Measurements from ENCODE around the gene ADIPOR2.

The ADIPOR2 gene

DNA sequence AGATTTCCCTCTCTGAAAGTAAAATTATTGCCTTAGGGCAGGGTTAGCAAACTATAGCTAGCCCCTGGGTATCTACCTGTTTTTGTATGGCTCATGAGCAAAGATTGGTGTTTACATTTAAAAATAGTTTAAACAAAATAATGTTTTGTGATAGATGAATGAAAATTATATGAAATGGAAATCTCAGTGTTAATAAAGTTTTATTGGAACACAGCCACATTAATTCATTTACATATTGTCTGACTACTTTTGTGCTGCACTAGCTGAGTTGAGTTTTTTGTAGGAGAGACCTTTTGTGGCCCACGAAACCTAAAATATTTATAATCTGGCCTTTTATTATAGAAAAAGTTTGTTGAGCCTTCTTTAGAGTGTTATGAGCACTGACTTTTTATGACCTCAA, 48.5 kb downstream of the ADIPOR2 start:
- ATAC-seq (ENCODE audit: insufficient read depth, low read depth), result no peak
- peaks cover 77% of the 10 kb centered on the region for H3K79me2 ChIP-seq (ENCODE audit: insufficient read depth, low read length)
- H4K20me1 ChIP-seq (ENCODE audit: insufficient read depth, low read length), result peaks cover 19% of the 10 kb centered on the region
- no peaks in the 10 kb centered on the region for H3K36me3 ChIP-seq (ENCODE audit: insufficient read depth, low read length)
- H3K4me1 ChIP-seq (ENCODE audit: insufficient read depth, low read length), result no peaks in the 10 kb centered on the region
- no peak for TF ChIP-seq EZH2 (IDR thresholded peaks at IDR 0.05; ENCODE audit: borderline replicate concordance, low read depth, low read length, severe bottlenecking)
- TF ChIP-seq, protein P1, sequence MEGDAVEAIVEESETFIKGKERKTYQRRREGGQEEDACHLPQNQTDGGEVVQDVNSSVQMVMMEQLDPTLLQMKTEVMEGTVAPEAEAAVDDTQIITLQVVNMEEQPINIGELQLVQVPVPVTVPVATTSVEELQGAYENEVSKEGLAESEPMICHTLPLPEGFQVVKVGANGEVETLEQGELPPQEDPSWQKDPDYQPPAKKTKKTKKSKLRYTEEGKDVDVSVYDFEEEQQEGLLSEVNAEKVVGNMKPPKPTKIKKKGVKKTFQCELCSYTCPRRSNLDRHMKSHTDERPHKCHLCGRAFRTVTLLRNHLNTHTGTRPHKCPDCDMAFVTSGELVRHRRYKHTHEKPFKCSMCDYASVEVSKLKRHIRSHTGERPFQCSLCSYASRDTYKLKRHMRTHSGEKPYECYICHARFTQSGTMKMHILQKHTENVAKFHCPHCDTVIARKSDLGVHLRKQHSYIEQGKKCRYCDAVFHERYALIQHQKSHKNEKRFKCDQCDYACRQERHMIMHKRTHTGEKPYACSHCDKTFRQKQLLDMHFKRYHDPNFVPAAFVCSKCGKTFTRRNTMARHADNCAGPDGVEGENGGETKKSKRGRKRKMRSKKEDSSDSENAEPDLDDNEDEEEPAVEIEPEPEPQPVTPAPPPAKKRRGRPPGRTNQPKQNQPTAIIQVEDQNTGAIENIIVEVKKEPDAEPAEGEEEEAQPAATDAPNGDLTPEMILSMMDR (IDR thresholded peaks at IDR 0.05; ENCODE audit: borderline replicate concordance, extremely low read depth, low read length, poor library complexity, severe bottlenecking), result no peak
- no peak overlapping the region for H3K4me3 ChIP-seq (ENCODE audit: low read depth in 1 of 2, low read length in 2 of 2)
- no peak overlapping the region for H3K27ac ChIP-seq (ENCODE audit: low read length)
- no peak overlapping the region for H2AFZ ChIP-seq (ENCODE audit: low read depth, low read length)
- DNase-seq, result no peak
- H3K4me2 ChIP-seq (ENCODE audit: insufficient read depth, low read length), result no peak overlapping the region
- no peak overlapping the region for H3K9ac ChIP-seq (ENCODE audit: low read depth, low read length)
- H3K9me3 ChIP-seq (ENCODE audit: insufficient read depth, low read length, severe bottlenecking), result no peaks in the 10 kb centered on the region
- H3K27me3 ChIP-seq (ENCODE audit: insufficient read depth, low read length, poor library complexity), result no peaks in the 10 kb centered on the region

DNA sequence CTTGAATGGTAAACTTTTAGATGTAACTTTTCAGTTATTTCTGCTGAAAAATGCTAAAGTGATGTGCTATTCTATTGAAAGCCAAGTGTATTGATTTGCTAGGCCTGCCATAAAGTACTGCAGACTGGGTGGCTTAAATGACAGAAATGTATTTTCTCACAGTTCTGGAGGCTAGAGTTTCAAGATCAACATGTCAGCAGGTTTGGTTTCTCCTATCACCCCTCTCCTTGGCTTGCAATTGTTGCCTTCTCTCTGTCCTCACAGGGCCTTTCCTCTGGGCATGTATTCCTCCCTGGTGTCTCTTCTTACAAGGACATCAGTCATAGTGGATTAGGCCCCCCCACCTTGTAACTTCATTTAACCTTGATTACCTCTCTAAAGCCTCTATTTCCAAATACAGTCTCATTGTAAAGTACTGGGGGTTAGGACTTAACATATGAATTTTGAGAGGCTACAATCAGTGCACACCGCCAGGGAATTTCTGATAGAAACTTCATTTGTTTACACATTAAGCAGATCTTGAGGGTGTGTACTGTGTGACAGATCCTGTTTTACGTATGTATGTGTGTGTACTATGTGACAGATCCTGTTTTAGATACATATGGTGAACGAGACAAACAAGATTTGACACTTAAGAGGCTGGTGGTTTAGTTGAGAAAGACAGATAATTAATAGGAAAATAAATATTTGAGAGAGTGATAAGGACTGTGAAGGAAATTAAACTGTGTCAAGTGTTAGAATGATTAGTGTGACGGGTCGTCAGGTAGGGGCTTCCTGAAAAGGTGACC, 49.5 kb downstream of the ADIPOR2 start:
- H3K4me2 ChIP-seq (ENCODE audit: insufficient read depth, low read length), result no peak overlapping the region
- no peaks in the 10 kb centered on the region for H3K9me3 ChIP-seq (ENCODE audit: insufficient read depth, low read length, severe bottlenecking)
- H3K27ac ChIP-seq (ENCODE audit: low read length), result no peak overlapping the region
- H4K20me1 ChIP-seq (ENCODE audit: insufficient read depth, low read length), result peaks cover 19% of the 10 kb centered on the region
- no peak overlapping the region for H2AFZ ChIP-seq (ENCODE audit: low read depth, low read length)
- no peaks in the 10 kb centered on the region for H3K4me1 ChIP-seq (ENCODE audit: insufficient read depth, low read length)
- DNase-seq, result no peak
- TF ChIP-seq EZH2 (IDR thresholded peaks at IDR 0.05; ENCODE audit: borderline replicate concordance, low read depth, low read length, severe bottlenecking), result no peak
- TF ChIP-seq, protein P1 (IDR thresholded peaks at IDR 0.05; ENCODE audit: borderline replicate concordance, extremely low read depth, low read length, poor library complexity, severe bottlenecking), result no peak
- no peaks in the 10 kb centered on the region for H3K36me3 ChIP-seq (ENCODE audit: insufficient read depth, low read length)
- H3K4me3 ChIP-seq (ENCODE audit: low read depth in 1 of 2, low read length in 2 of 2), result no peak overlapping the region
- peaks cover 85% of the 10 kb centered on the region for H3K79me2 ChIP-seq (ENCODE audit: insufficient read depth, low read length)
- no peaks in the 10 kb centered on the region for H3K27me3 ChIP-seq (ENCODE audit: insufficient read depth, low read length, poor library complexity)
- H3K9ac ChIP-seq (ENCODE audit: low read depth, low read length), result no peak overlapping the region
- ATAC-seq (ENCODE audit: insufficient read depth, low read depth), result no peak

DNA sequence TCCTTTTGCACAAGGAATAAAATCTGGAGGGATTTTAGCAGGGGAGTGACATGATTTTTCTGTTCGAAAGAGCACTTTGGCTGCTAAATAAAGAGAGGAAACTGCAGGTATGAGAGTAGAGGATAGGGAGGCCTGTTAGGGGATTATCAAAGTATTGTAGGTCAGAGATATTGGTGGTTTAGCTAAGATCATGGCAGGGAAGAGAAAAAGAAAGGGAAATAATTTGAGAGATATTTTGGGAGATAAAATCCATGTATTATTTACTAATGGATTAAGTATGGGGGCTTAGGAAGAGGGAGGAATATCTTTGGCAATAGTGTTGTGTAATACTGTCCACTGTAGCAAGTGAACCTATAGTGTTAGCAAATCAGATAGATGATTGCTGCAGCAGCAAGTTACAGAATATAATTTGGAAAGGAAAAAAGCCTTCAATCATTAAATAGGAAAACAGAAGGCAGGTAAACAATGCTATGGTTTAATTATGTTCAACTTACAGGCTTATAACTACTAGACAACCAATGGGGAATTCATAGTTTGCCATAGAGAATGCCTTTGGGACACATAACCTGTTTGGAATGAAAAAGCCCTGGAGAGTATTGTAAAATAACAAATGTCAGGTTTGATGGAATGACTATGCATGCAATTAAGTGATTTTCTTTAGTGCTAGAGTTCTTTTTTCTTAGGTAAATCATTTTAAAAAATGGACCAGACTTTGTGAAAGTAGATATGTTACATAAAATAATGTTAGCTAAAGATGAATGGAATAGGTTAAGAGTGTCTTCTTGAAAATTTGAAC, 50.5 kb downstream of the ADIPOR2 start:
- Histone ChIP-seq H3K27me3 (ENCODE audit: insufficient read depth, low read length, poor library complexity) (no peaks in the 10 kb centered on the region), H3K79me2 (ENCODE audit: insufficient read depth, low read length) (peaks cover 94% of the 10 kb centered on the region), H3K27ac (ENCODE audit: low read length) (no peak overlapping the region), H3K4me3 (ENCODE audit: low read depth in 1 of 2, low read length in 2 of 2) (no peak overlapping the region), H3K9ac (ENCODE audit: low read depth, low read length) (no peak overlapping the region), H3K9me3 (ENCODE audit: insufficient read depth, low read length, severe bottlenecking) (peaks cover 2% of the 10 kb centered on the region), H4K20me1 (ENCODE audit: insufficient read depth, low read length) (peaks cover 19% of the 10 kb centered on the region), H3K4me1 (ENCODE audit: insufficient read depth, low read length) (no peaks in the 10 kb centered on the region), H3K4me2 (ENCODE audit: insufficient read depth, low read length) (no peak overlapping the region), H3K36me3 (ENCODE audit: insufficient read depth, low read length) (0 out of 2 replicates have a peak, but pooled peaks cover 3% of the 10 kb centered on the region), H2AFZ (ENCODE audit: low read depth, low read length) (no peak overlapping the region)
- DNase-seq, result no peak
- TF ChIP-seq, protein P1 (IDR thresholded peaks at IDR 0.05; ENCODE audit: borderline replicate concordance, extremely low read depth, low read length, poor library complexity, severe bottlenecking), result no peak
- TF ChIP-seq EZH2 (IDR thresholded peaks at IDR 0.05; ENCODE audit: borderline replicate concordance, low read depth, low read length, severe bottlenecking), result no peak
- ATAC-seq (ENCODE audit: insufficient read depth, low read depth), result no peak

Data from DND-41 (cell line).